ENCODE results near the gene PTN. TPM values are rescaled to one million over a fixed set of nuclear protein-coding genes. Genes with fewer than 3 reads are reported as not detected.

Gene PTN
- total RNA-seq, 1 experiment from 2014 or later, result 56.7 TPM

DNA sequence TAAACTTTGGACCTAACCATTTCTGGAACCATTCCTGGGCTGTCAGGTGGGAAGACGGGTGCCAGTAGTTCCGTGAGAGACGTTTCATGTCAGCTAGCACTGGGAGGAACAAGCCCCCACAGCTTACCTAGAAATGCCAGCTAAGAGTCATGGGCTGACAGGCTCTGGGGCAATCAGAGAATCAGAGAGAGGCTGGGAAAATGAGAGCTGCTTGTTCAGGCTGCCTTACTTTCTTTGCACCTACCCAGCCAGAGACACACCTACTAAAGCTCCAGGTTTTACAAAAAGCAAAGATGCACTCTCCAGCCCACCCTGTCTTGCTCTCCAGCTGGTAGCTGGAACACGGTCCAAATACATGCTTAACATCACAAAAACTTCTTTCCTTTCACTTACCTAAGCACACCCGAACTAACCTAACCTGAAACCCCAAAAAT lies 688 bp downstream of the PTN start:
- H3K9me3 ChIP-seq (replicated peaks), result no peaks in the 10 kb centered on the region
- peaks cover 9% of the 10 kb centered on the region for H3K4me1 ChIP-seq (replicated peaks)
- H3K4me3 ChIP-seq, result peak overlapping the region; percentile 39
- H3K27ac ChIP-seq, result no peak overlapping the region
- no peak for DNase-seq (ENCODE audit: low read depth in 1 of 2, low spot score in 2 of 2)
- H3K27me3 ChIP-seq (replicated peaks), result no peaks in the 10 kb centered on the region
- H3K36me3 ChIP-seq, result no peaks in the 10 kb centered on the region; the same call in 1 of the 2 replicates

DNA sequence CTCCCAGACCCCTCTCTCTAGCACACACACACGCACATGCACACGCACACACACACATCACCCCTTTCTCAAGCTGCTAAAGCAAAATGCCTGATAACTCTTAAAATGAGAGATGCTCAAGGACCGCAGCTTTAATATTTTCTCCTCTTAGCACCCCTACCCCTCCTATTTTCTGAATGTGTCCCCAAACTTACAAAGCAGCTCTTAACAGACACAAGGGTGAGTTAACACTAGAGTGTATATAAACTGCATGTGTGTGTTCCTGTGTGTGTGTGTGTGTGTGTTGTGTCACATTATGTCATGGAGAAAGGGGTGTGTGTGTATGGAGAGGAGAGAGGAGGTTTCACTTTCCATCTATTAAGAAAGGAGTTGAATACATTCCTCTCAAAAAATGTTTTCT lies 1.3 kb downstream of the PTN start:
- Histone ChIP-seq H3K36me3 (no peaks in the 10 kb centered on the region; the same call in 1 of the 2 replicates), H3K27me3 (replicated peaks) (no peaks in the 10 kb centered on the region), H3K4me3 (peak overlapping the region; percentile 39), H3K27ac (0 out of 2 replicates have a peak overlapping the region, but pooled peaks have one; percentile 14), H3K4me1 (replicated peaks) (peaks cover 9% of the 10 kb centered on the region), H3K9me3 (replicated peaks) (no peaks in the 10 kb centered on the region)
- DNase-seq (ENCODE audit: low read depth in 1 of 2, low spot score in 2 of 2), result peak in 1 of 2 experiments; percentile 19

DNA sequence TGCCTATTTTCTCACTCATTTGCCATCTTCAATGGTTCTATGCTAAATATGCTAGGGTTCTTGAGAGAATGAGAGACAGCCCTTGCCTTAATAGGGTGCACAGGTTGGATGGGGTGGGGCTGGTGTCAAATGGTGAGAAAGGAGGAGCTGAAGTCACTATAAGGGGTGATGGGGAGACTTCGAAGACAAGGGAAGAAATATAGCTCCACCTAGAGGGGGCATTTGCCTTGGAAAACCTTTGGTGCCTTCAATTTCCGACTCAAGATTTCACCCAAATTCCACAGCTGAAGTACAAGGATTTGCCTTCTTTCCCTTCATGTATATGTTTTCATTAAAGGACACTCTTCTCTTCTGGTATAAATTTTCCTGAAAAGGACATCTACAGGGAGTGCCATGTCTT lies 5.6 kb downstream of the PTN start:
- DNase-seq (ENCODE audit: low read depth in 1 of 2, low spot score in 2 of 2), result no peak
- Histone ChIP-seq H3K9me3 (replicated peaks) (no peaks in the 10 kb centered on the region), H3K27ac (no peak overlapping the region), H3K4me1 (replicated peaks) (peaks cover 5% of the 10 kb centered on the region; the same call in 1 of the 2 replicates), H3K36me3 (no peaks in the 10 kb centered on the region; the same call in 1 of the 2 replicates), H3K27me3 (replicated peaks) (no peaks in the 10 kb centered on the region), H3K4me3 (no peak overlapping the region)

DNA sequence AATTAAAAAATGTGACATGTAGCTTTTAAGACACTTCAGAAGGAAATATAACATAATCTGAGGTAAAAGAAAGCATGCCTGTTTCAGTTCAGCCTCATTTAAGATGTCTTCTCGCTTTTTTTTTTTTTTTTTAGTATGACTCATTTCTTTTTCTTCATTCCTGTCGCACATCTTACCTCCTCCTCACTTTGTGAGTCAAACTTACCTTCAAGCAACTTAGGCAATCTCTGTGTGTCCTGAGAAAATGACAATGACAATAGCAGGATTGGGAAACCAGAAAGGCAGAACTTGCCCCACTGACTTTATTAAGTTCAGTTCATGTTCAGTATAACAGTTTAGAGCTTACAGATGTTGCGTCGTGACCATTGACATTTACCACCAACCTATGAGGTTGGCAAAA lies 7.7 kb downstream of the PTN start:
- no peaks in the 10 kb centered on the region; the same call in 1 of the 2 replicates for H3K36me3 ChIP-seq
- no peak for DNase-seq (ENCODE audit: low read depth in 1 of 2, low spot score in 2 of 2)

DNA sequence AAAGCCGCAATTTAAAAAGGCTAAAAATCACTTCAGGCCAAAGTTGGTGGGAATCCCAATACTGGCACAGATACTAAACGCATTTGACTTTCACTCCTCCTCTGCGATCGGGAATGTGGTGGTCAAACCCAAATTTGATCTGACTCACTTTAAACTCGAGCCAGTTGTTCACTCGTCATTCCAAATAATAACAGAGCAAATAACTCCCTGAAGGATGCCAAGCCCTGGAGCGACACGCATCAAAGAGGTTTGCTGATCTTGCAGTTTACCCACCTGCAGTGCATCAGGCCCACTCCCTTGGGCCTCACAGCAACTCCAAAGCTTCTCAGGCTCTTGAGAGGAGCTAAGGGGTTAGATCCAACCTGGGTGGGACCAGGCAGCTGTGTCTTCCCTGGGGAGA lies 12.2 kb downstream of the PTN start:
- H3K27me3 ChIP-seq (replicated peaks), result no peaks in the 10 kb centered on the region
- H3K9me3 ChIP-seq (replicated peaks), result no peaks in the 10 kb centered on the region
- no peaks in the 10 kb centered on the region for H3K36me3 ChIP-seq
- peaks cover 13% of the 10 kb centered on the region for H3K4me1 ChIP-seq (replicated peaks)
- no peak for DNase-seq (ENCODE audit: low read depth in 1 of 2, low spot score in 2 of 2)
- H3K4me3 ChIP-seq, result no peak overlapping the region
- H3K27ac ChIP-seq, result no peak overlapping the region

More for the DNA sequence above, 7.7 kb downstream of the PTN start:
- Histone ChIP-seq H3K4me1 (replicated peaks) (no peaks in the 10 kb centered on the region), H3K27me3 (replicated peaks) (no peaks in the 10 kb centered on the region), H3K4me3 (no peak overlapping the region), H3K9me3 (replicated peaks) (no peaks in the 10 kb centered on the region), H3K27ac (no peak overlapping the region)

DNA sequence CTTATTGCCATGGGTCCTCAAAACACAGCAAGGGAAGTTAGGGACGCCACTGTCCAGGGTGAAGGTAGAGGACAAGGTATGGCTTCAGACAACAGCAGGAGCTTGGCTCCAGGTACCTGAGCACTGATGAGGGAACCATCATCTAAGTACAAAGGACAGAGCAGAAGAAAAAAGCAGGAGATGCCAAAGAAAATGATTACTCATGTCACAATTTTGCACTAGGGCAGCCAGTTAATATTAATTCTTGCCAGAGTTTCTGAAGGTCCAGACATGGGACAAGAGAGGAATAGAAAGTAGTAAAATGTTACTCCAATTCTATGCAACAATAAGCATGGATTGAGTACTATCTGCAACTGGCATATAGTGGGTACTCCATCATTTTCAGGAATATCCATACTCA lies 14.1 kb downstream of the PTN start:
- Histone ChIP-seq H3K36me3 (no peaks in the 10 kb centered on the region), H3K27me3 (replicated peaks) (no peaks in the 10 kb centered on the region), H3K4me3 (no peak overlapping the region), H3K4me1 (replicated peaks) (peaks cover 13% of the 10 kb centered on the region), H3K27ac (no peak overlapping the region), H3K9me3 (replicated peaks) (no peaks in the 10 kb centered on the region)
- no peak for DNase-seq (ENCODE audit: low read depth in 1 of 2, low spot score in 2 of 2)

DNA sequence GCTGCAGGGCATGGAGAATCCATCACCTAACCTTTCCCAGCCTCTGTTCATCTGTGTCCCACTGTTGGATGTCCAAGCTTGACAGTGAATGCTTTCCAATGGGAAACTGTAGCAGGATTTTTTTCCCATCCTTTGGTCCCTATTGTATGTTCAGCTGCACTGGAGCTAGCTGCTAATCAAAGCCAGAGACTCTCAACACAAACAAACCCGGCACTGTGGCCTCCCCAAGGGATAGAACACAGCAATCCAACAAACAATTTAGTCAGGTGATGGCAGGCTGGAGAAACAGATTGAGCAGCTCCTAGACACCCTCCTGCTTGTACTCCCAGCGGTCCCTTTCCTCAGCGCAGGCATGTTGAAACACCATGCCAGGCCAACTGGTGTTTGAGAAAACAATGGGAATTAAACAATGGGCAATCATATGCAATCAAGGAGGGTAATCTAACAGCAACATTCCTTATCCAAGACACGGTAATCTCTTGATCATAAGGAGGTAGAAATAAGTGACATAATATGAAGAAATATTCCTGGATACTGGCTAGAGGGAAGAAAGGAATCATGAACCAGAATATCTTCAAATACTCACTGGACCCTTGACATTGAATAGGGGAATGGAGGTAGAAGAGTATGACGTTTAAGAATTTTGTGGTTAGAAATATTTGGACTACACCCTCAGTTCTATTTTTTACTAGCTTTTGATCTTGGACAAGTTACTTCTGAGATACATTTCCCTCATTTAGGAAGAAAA lies 15.0 kb downstream of the PTN start:
- H3K9me3 ChIP-seq (replicated peaks), result no peaks in the 10 kb centered on the region
- no peak overlapping the region for H3K4me3 ChIP-seq
- H3K36me3 ChIP-seq, result no peaks in the 10 kb centered on the region
- peaks cover 13% of the 10 kb centered on the region for H3K4me1 ChIP-seq (replicated peaks)
- no peaks in the 10 kb centered on the region for H3K27me3 ChIP-seq (replicated peaks)
- DNase-seq (ENCODE audit: low read depth in 1 of 2, low spot score in 2 of 2), result peak; percentile 37 to 42
- H3K27ac ChIP-seq, result no peak overlapping the region

DNA sequence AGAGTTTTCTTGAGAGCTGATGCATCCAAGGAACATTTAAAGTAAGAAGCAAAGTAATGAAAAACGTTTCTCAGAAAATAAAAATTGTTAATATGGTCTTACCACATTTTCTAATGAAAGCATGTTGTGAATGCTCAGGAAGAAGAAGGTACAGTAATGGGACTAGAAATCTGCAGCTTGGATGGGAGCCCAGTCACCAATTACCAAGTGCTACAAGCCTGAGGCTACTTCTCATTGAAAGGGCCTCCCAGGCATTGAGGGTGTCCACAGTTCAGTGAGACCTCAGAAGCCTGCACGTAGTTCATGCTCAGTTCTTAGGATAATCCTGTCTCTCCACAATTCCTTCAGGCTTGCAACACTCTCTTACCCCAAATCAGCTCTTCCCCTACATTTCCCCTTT lies 17.6 kb downstream of the PTN start:
- H3K9me3 ChIP-seq (replicated peaks), result no peaks in the 10 kb centered on the region
- no peak for DNase-seq (ENCODE audit: low read depth in 1 of 2, low spot score in 2 of 2)
- no peak overlapping the region for H3K27ac ChIP-seq

DNA sequence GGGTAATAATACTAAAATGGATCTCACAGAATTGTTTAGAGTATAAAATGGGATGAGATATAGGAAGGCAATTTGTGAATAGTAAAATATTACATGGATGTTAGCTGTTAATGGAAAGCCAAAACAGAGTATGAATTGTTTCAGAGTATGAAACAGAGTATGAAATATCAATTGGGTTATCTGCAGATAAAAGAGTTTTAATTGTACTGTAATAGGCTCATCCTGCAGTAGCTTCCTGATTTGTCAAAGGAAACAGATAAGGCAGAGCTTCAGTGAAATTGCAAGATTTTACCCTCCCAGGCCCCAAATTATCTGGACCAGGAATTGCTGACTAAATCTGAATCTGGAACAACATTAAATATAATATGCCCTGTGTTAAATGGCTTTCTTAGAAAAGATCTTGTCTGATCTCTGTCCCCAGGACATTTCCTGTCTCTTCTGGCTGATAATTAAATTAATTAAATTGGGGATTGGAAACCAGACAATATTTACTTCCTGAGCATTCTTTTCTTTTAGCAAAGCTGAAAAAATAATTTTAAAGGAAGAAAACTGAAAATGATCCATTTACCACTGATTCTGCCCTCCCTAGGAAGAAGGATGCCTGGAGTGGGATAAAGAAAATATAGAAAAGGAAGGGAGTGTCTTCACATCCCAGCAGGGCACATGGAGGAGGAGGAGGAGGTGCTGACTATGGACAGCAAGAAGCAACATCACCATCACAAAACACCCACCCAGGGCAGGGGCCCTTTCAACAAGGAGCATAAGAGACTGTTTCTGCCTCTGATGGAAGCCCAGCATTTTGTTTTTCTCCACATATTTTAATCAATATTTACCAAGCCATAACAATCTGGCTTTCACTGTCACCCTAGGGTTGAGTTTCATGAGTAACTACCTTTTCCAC lies 18.5 kb downstream of the PTN start:
- H3K27ac ChIP-seq, result no peak overlapping the region
- no peaks in the 10 kb centered on the region for H3K36me3 ChIP-seq
- H3K9me3 ChIP-seq (replicated peaks), result no peaks in the 10 kb centered on the region
- peaks cover 13% of the 10 kb centered on the region for H3K4me1 ChIP-seq (replicated peaks)
- H3K4me3 ChIP-seq, result no peak overlapping the region
- H3K27me3 ChIP-seq (replicated peaks), result no peaks in the 10 kb centered on the region
- DNase-seq (ENCODE audit: low read depth in 1 of 2, low spot score in 2 of 2), result no peak

More for the DNA sequence above, 17.6 kb downstream of the PTN start:
- Histone ChIP-seq H3K36me3 (no peaks in the 10 kb centered on the region), H3K4me1 (replicated peaks) (peaks cover 13% of the 10 kb centered on the region), H3K4me3 (no peak overlapping the region), H3K27me3 (replicated peaks) (no peaks in the 10 kb centered on the region)

DNA sequence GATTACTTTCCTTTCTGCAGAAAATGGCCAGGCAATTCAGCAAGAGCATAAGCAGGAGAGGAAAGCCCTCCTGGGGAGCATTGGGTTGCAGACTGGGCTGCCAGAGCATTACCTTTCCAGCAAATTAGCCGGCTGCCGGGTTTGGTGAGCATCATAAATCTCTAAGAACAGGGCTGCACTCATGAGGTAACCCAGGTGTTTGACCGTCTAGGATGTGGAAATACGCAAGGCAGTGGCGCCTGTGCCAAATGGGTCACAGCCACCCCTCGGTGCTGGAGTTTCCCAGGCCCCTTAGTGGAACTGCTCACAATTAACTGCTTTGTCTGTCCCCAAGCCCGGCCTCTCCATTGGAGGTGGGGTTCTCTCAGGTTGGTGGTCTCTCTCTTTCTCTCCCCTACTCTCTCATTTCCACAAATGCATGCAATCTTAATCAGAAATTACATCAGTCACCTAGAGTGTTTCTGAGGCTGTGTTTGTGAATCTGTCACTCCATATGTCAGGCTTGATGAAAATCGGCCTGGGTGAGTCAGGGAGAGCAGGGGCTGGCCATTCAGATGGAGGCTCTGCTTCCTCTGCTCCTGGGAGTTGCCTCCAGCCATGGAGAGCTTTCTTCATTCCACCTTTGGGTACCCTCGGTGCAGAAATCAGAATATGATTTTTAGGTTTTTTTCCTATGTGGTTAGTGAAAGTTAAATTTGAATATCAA lies 26.7 kb downstream of the PTN start:
- H3K36me3 ChIP-seq, result no peaks in the 10 kb centered on the region
- no peak overlapping the region for H3K4me3 ChIP-seq
- no peaks in the 10 kb centered on the region for H3K9me3 ChIP-seq (replicated peaks)
- no peak overlapping the region for H3K27ac ChIP-seq
- peaks cover 9% of the 10 kb centered on the region for H3K4me1 ChIP-seq (replicated peaks)
- H3K27me3 ChIP-seq (replicated peaks), result no peaks in the 10 kb centered on the region
- no peak for DNase-seq (ENCODE audit: low read depth in 1 of 2, low spot score in 2 of 2)

DNA sequence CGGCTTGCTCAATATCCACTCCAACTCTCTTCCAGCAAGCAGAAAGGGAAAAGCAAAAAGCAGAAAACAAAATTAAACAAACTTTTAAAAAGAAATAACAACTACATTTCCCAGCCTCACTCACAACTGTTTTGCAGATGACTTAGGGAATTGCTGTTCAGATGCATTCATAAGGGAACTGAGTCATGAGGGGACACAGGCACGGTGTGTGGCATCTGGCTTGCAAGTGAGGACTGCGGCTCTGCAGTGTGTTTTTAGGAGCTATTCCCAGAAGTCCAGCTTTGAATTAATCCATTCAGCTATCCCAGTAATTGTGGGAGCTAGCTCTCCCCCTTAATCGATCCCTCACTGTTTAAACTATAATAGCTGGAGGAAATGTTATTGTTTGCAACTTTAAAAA lies 30.3 kb downstream of the PTN start:
- Histone ChIP-seq H3K4me3 (no peak overlapping the region), H3K27me3 (replicated peaks) (no peaks in the 10 kb centered on the region), H3K27ac (peak overlapping the region; percentile 18), H3K9me3 (replicated peaks) (no peaks in the 10 kb centered on the region), H3K36me3 (no peaks in the 10 kb centered on the region), H3K4me1 (replicated peaks) (peaks cover 9% of the 10 kb centered on the region)
- DNase-seq (ENCODE audit: low read depth in 1 of 2, low spot score in 2 of 2), result peak; percentile 30 to 43

DNA sequence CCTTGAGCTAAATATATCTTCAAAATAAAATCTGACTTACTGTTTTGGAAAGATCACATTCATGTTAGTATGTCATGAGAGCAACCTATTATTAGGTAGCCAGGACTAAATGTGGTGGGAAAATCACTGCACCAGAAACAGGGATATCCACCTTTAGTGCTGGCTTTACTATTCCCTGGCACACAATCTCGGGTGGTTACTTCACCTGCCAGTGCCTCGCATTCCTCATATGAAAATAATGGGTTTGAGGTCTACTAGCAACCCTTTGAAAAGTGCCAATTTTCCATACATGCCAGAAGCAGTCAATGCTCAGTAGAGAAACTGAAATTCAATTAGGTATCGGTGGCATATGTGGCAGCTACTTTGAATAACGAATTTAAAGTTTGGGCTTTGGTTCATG lies 36.8 kb downstream of the PTN start:
- no peak overlapping the region for H3K27ac ChIP-seq
- H3K27me3 ChIP-seq (replicated peaks), result no peaks in the 10 kb centered on the region

DNA sequence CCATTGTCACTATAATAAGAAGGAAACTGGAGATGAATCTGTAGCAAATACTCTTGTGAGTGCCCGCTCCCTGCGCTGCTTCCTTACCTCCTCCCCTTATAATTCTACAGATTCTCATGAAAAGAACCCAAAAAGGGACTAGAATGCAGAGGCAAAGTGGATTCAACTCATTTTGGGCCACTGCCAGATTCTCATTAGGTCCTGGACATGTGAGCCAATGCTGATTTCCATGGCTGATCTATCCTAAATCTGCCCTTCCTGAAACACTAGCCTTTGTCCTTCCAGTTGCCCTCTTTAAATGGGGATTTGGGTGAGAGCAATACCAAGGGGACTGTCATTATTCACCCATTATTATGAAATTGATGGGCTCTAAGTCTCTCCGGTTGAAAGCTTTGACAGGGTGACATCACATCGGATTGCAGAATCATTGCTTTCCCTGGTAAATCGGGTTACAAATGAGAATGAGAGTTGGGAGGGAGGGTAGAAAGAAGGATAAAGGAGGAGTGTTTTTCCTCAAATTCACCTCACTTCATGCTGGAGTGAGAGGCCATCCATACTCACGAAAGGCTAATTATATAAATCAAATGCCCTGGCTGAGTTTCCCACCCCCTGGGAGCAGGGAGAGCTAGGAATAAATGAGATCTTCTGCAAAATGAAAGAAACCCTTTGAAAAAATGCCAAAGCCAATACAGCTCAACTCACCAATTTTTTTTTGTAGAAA lies 37.5 kb downstream of the PTN start:
- H3K27ac ChIP-seq, result no peak overlapping the region
- DNase-seq (ENCODE audit: low read depth in 1 of 2, low spot score in 2 of 2), result no peak
- no peaks in the 10 kb centered on the region for H3K27me3 ChIP-seq (replicated peaks)
- H3K4me1 ChIP-seq (replicated peaks), result no peaks in the 10 kb centered on the region
- H3K36me3 ChIP-seq, result no peaks in the 10 kb centered on the region
- no peak overlapping the region for H3K4me3 ChIP-seq
- H3K9me3 ChIP-seq (replicated peaks), result no peaks in the 10 kb centered on the region

More for the DNA sequence above, 36.8 kb downstream of the PTN start:
- Histone ChIP-seq H3K36me3 (no peaks in the 10 kb centered on the region), H3K4me3 (no peak overlapping the region), H3K4me1 (replicated peaks) (no peaks in the 10 kb centered on the region), H3K9me3 (replicated peaks) (no peaks in the 10 kb centered on the region)
- no peak for DNase-seq (ENCODE audit: low read depth in 1 of 2, low spot score in 2 of 2)

Measured in SJSA1 (cell line).